CD4-positive, alpha-beta T cell treated with Interleukin-4 for 1 hour (primary cell): ENCODE results near the gene AIRE.
A peak's percentile ranks its signal among the peaks of the same experiment; 100 is the strongest.
"Not testable (repeated sequence)": the region's sequence is repeated elsewhere in the genome, so short reads cannot be mapped to it uniquely, and the experiment has no call there.

ENCODE experiments used
- DNase-seq, 2 donors: peaks; one replicate each; pipeline ENCODE4 v3.0.0-alpha.2; 2020 to 2022

Gene AIRE

GRCh38 chr21:44291936-44292811, 6.5 kb downstream of the AIRE start:
- no peak for DNase-seq

GRCh38 chr21:44292812-44293195, 7.1 kb downstream of the AIRE start:
- DNase-seq, result no peak

- peak; percentile 48 to 66 for DNase-seq
Measured at GRCh38 chr21:44293551-44294231, 8.0 kb downstream of the AIRE start.

- peak; percentile 17 to 36 for DNase-seq
Measured at GRCh38 chr21:44294391-44295162, 8.9 kb downstream of the AIRE start.

- no peak for DNase-seq
Measured at GRCh38 chr21:44295163-44295573, 9.5 kb downstream of the AIRE start.

- DNase-seq, result no peak
Measured at GRCh38 chr21:44295646-44296045, 10.0 kb downstream of the AIRE start.

GRCh38 chr21:44296103-44296519, 10.4 kb downstream of the AIRE start:
- DNase-seq, result no peak

- DNase-seq, result no peak
Measured at GRCh38 chr21:44296916-44297315, 11.2 kb downstream of the AIRE start.

GRCh38 chr21:44297525-44298290, 12.0 kb downstream of the AIRE start:
- peak; percentile 81 to 83 for DNase-seq

- peak in 1 of 2 donors; percentile 33 for DNase-seq
Measured at GRCh38 chr21:44298301-44298700, 12.6 kb downstream of the AIRE start.

- peak in 1 of 2 donors; percentile 47 for DNase-seq
Measured at GRCh38 chr21:44299085-44299457, 13.4 kb downstream of the AIRE start.

GRCh38 chr21:44299458-44300261, 14.0 kb downstream of the AIRE start, which contains the start of gene PFKL:
Gene PFKL (plus strand): TSS chr21:44300053. CDS start chr21:44300106, 53 bp downstream.
- DNase-seq, result peak; percentile 52 to 63

- peak; percentile 51 to 61 for DNase-seq
Measured at GRCh38 chr21:44300262-44300959, 14.7 kb downstream of the AIRE start.

GRCh38 chr21:44301141-44301540, 15.5 kb downstream of the AIRE start:
- no peak for DNase-seq

GRCh38 chr21:44301961-44302406, 16.3 kb downstream of the AIRE start:
- DNase-seq, result no peak

GRCh38 chr21:44302573-44303401, 17.1 kb downstream of the AIRE start:
- DNase-seq, result not testable (repeated sequence)

GRCh38 chr21:44303490-44303981, 17.9 kb downstream of the AIRE start:
- DNase-seq, result no peak

- no peak for DNase-seq
Measured at GRCh38 chr21:44304011-44304616, 18.4 kb downstream of the AIRE start.

GRCh38 chr21:44304877-44305293, 19.2 kb downstream of the AIRE start:
- peak; percentile 36 to 42 for DNase-seq
